Breast epithelium (tissue), 4 donors: Measurements from ENCODE around the gene IFNLR1. TPM values are rescaled to one million over a fixed set of nuclear protein-coding genes. Genes with fewer than 3 reads are reported as not detected.

Source experiments
- DNase-seq, 2 donors: peaks; one replicate each; pipeline ENCODE4 v3.0.0-alpha.2; 2019; ENCODE audit warnings: low spot score in 2 of 2
- H3K27ac ChIP-seq, 2 donors: fragments of 200-600 bp; sonication (generic) in 1 of 2; one replicate each; pipeline ENCODE4 v1.5.1; 2016 to 2019; ENCODE audit warnings: mild to moderate bottlenecking in 1 of 2
- H3K27me3 ChIP-seq, 2 donors: fragments of 200-600 bp; sonication (generic) in 1 of 2; one replicate each; pipeline versions ENCODE4 v1.5.1 to v1.6.0; 2017 to 2019; ENCODE audit warnings: control low read depth in 1 of 2, mild to moderate bottlenecking in 1 of 2
- H3K36me3 ChIP-seq: fragments of 200-600 bp; one replicate; pipeline ENCODE4 v1.5.1; 2019
- H3K4me1 ChIP-seq, 2 donors: fragments of 200-600 bp; sonication (generic); one replicate each; pipeline ENCODE4 v1.5.1; 2016 to 2019; ENCODE audit warnings: control low read depth in 1 of 2
- H3K4me3 ChIP-seq, 3 donors: fragments of 200-600 bp; sonication (generic); 1 replicate in 2 of 3; 2 replicates in 1 of 3; pipeline ENCODE4 v1.5.1; 2016 to 2019; ENCODE audit warnings: mild to moderate bottlenecking in 3 of 3, moderate library complexity in 2 of 3
- H3K9me3 ChIP-seq, 2 donors: fragments of 200-600 bp; sonication (generic) in 1 of 2; one replicate each; pipeline ENCODE4 v1.5.1; 2016 to 2019; ENCODE audit warnings: control low read depth in 1 of 2
- POLR2A ChIP-seq: fragments of 450-650 bp; IDR thresholded peaks from one replicate; pipeline ENCODE4 v1.6.1; 2016; ENCODE audit warnings: antibody characterized with exemption, mild to moderate bottlenecking, moderate library complexity
- POLR2AphosphoS5 ChIP-seq, 3 donors: sonication (generic); formaldehyde crosslinking; IDR thresholded peaks; one replicate each; pipeline ENCODE4 v1.6.1; 2017; ENCODE audit warnings: antibody characterized with exemption in 3 of 3
- intact Hi-C: fragments of 100-400 bp; cut with DNase I; formaldehyde crosslinking; loops from one replicate; pipeline ENCODE4 v1.15.1; 2023; ENCODE audit warnings: low total_unique reads
- total RNA-seq, 3 donors: library from RNA; depleted of rRNA; stranded (reverse); fragments of >200 nt; gene quantifications; one replicate each; pipeline ENCODE4 v1.1.0, GENCODE V29; 2016
- TF ChIP-seq, protein P1 (sequence below), 3 donors: fragments of 450-650 bp; IDR thresholded peaks; one replicate each; pipeline ENCODE4 v1.5.1; 2016 to 2017; ENCODE audit warnings: antibody characterized with exemption in 3 of 3, mild to moderate bottlenecking in 3 of 3, moderate library complexity in 3 of 3

Gene IFNLR1
- total RNA-seq, 3 donors from 2014 or later, result under 0.01 to 10.7 (median 3.9) TPM

DNA sequence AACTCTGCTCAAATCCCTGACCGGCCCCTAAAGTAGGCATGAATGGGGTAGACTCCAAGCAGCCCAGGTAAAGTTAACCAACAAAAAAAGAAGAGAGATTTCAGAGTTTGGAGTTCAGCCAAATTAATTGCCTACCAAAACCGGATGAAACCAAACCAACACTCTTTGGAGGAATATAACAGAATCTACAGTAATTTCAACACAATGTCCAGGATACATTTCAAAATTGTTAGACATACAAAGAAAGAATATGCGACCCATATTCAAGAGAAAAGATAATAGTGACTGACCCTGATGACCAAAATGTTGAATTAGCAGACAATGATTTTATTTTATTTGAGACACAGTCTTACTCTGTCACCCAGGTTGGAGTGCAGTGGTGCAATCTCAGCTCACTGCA lies 56.7 kb downstream of the IFNLR1 start:
- intact Hi-C loops, result loop anchor here (5.0 kb wide), 1 partner anchor 762 kb away; no protein-coding TSS in a partner anchor
- TF ChIP-seq POLR2A (no peak), POLR2AphosphoS5 (IDR thresholded peaks at IDR 0.05) (no peak)
- TF ChIP-seq, protein P1, sequence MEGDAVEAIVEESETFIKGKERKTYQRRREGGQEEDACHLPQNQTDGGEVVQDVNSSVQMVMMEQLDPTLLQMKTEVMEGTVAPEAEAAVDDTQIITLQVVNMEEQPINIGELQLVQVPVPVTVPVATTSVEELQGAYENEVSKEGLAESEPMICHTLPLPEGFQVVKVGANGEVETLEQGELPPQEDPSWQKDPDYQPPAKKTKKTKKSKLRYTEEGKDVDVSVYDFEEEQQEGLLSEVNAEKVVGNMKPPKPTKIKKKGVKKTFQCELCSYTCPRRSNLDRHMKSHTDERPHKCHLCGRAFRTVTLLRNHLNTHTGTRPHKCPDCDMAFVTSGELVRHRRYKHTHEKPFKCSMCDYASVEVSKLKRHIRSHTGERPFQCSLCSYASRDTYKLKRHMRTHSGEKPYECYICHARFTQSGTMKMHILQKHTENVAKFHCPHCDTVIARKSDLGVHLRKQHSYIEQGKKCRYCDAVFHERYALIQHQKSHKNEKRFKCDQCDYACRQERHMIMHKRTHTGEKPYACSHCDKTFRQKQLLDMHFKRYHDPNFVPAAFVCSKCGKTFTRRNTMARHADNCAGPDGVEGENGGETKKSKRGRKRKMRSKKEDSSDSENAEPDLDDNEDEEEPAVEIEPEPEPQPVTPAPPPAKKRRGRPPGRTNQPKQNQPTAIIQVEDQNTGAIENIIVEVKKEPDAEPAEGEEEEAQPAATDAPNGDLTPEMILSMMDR (IDR thresholded peaks at IDR 0.05), result no peak
- Histone ChIP-seq H3K4me3 (no peak overlapping the region), H3K9me3 (peaks cover 5 to 11% of the 10 kb centered on the region in 2 donors), H3K4me1 (no peaks in the 10 kb centered on the region), H3K27ac (no peak overlapping the region), H3K27me3 (no peaks in the 10 kb centered on the region), H3K36me3 (no peaks in the 10 kb centered on the region)
- no peak for DNase-seq

DNA sequence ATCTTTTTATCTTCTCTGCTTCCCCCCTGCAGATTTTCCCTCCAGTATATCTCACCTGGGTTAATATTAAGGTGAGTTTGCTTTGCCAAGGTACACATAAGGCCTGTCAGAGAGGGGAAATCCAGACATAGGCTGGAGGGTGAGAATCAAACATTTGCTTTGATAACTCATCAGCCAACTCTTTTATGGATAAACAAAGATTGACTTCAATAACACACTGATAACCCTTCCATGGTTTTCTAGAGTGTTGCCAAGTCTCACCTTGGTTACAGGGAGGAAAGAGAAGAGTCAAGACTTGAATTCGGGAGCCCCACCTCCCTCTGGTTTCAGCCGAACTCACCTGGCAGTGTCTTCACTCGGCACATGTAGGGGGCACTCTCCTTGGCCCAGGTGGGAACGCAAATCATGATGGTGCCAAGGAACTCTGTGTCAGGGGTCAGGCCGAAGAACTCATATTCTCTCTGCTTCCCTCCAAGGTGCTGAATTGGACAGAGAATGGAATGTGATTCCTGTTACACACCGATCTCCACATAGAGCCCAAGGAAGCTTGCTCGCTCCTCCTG lies 59.2 kb downstream of the IFNLR1 start:
- no peak for DNase-seq
- TF ChIP-seq, protein P1 (IDR thresholded peaks at IDR 0.05), result no peak
- no peak for TF ChIP-seq POLR2A
- TF ChIP-seq POLR2AphosphoS5 (IDR thresholded peaks at IDR 0.05), result no peak

GRCh38 chr1:24127134-24127800 lies 59.8 kb downstream of the IFNLR1 start:
- no peaks in the 10 kb centered on the region for H3K27me3 ChIP-seq
- TF ChIP-seq POLR2A, result no peak
- TF ChIP-seq, protein P1 (IDR thresholded peaks at IDR 0.05), result no peak
- no peak for TF ChIP-seq POLR2AphosphoS5 (IDR thresholded peaks at IDR 0.05)
- intact Hi-C loops, result no loop called here

More for the DNA sequence above, 59.2 kb downstream of the IFNLR1 start:
- Histone ChIP-seq H3K4me3 (no peak overlapping the region), H3K36me3 (no peaks in the 10 kb centered on the region), H3K27ac (no peak overlapping the region), H3K4me1 (no peaks in the 10 kb centered on the region), H3K27me3 (no peaks in the 10 kb centered on the region), H3K9me3 (peaks cover 5 to 11% of the 10 kb centered on the region in 2 donors)
- intact Hi-C loops, result no loop called here

DNA sequence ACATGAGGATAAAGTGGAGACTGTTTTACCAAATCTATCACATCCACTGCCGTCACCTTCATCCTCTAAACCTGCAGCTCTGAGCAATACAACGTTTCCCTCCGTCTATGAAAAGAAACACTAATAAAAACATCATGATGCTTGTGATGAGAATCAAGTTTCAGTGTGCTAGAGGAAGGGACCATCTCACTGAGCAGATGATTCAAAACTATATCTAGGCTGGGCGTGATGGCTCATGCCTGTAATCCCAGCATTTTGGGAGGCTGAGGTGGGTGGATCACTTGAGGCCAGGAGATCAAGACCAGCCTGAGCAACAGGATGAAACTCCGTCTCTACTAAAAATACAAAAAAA lies 60.4 kb downstream of the IFNLR1 start:
- Histone ChIP-seq H3K4me1 (no peaks in the 10 kb centered on the region), H3K27ac (no peak overlapping the region), H3K4me3 (no peak overlapping the region), H3K27me3 (no peaks in the 10 kb centered on the region), H3K9me3 (peaks cover 5 to 11% of the 10 kb centered on the region in 2 donors), H3K36me3 (no peaks in the 10 kb centered on the region)
- no peak for DNase-seq
- intact Hi-C loops, result no loop called here
- TF ChIP-seq POLR2AphosphoS5 (IDR thresholded peaks at IDR 0.05) (no peak), POLR2A (no peak)
- TF ChIP-seq, protein P1 (IDR thresholded peaks at IDR 0.05), result no peak

More at GRCh38 chr1:24127134-24127800, 59.8 kb downstream of the IFNLR1 start:
- Histone ChIP-seq H3K4me3 (no peak overlapping the region), H3K4me1 (no peaks in the 10 kb centered on the region), H3K27ac (no peak overlapping the region), H3K9me3 (peaks cover 5 to 11% of the 10 kb centered on the region in 2 donors), H3K36me3 (no peaks in the 10 kb centered on the region)
- no peak for DNase-seq

GRCh38 chr1:24126018-24126671 lies 60.9 kb downstream of the IFNLR1 start:
- Histone ChIP-seq H3K36me3 (no peaks in the 10 kb centered on the region), H3K27ac (no peak overlapping the region), H3K4me3 (no peak overlapping the region), H3K27me3 (no peaks in the 10 kb centered on the region), H3K4me1 (no peaks in the 10 kb centered on the region), H3K9me3 (peaks cover 5 to 11% of the 10 kb centered on the region in 2 donors)
- DNase-seq, result no peak
- intact Hi-C loops, result no loop called here
- TF ChIP-seq POLR2A, result no peak
- TF ChIP-seq POLR2AphosphoS5 (IDR thresholded peaks at IDR 0.05), result no peak
- TF ChIP-seq, protein P1 (IDR thresholded peaks at IDR 0.05), result no peak
